SK-N-SH (cell line): ENCODE results near the gene CP. TPM values are rescaled to one million over a fixed set of nuclear protein-coding genes. Genes with fewer than 3 reads are reported as not detected.
A peak's percentile ranks its signal among the peaks of the same experiment; 100 is the strongest.

Source experiments
- CTCF ChIA-PET: fragments of 300-600, 350-600 bp; formaldehyde crosslinking; extraction: SDS; loops from one replicate; lab custom pipeline; 2021; lab: Yijun Ruan, JAX
- POLR2A ChIA-PET: fragments of 350-600 bp; sonication (Branson Sonifier 250); formaldehyde crosslinking; extraction: SDS; loops from one replicate; lab custom pipeline; 2020; ENCODE audit warnings: antibody characterized with exemption, inconsistent platforms; lab: Yijun Ruan, JAX
- DNase-seq: peaks from one replicate; pipeline ENCODE4 v3.0.0; 2012
- H2AFZ ChIP-seq: fragments of 200-600 bp; sonication (generic); 2 replicates; pipeline ENCODE4 v1.8.1; 2016; ENCODE audit warnings: antibody characterized with exemption, mild to moderate bottlenecking, low read depth
- H3F3A ChIP-seq: fragments of 200-600 bp; sonication (generic); replicated peaks from 2 replicates; pipeline ENCODE3; 2016; ENCODE audit warnings: antibody characterized with exemption, mild to moderate bottlenecking; ENCODE audit not compliant: insufficient read depth
- H3K27ac ChIP-seq, 2 experiments: fragments of 200-500 bp in 1 of 2; fragments of 200-600 bp in 1 of 2; sonication (Bioruptor generic) in 1 of 2; sonication (generic), shearing (Covaris generic) in 1 of 2; 2 replicates each; pipeline versions ENCODE4 v1.5.1 to v1.6.1; 2014 to 2016; ENCODE audit warnings: low read depth in 2 of 2, inconsistent platforms in 1 of 2, low read length in 1 of 2, mild to moderate bottlenecking in 1 of 2, mixed read lengths in 1 of 2
- H3K27me3 ChIP-seq: fragments of 200-600 bp; sonication (generic), shearing (Covaris generic); 2 replicates; pipeline ENCODE4 v1.6.1; 2016; ENCODE audit warnings: mixed run types; ENCODE audit not compliant: insufficient read depth
- H3K36me3 ChIP-seq, 2 experiments: fragments of 200-500 bp in 1 of 2; fragments of 200-600 bp in 1 of 2; sonication (Bioruptor generic) in 1 of 2; sonication (generic) in 1 of 2; replicated peaks in 1 of 2; 2 replicates each; pipeline versions ENCODE3 to v1.5.1; 2014 to 2016; ENCODE audit warnings: low read length in 1 of 2, mild to moderate bottlenecking in 1 of 2; ENCODE audit not compliant: insufficient read depth in 2 of 2, control insufficient read depth in 1 of 2
- H3K4me1 ChIP-seq, 2 experiments: fragments of 200-500 bp in 1 of 2; fragments of 200-600 bp in 1 of 2; sonication (Bioruptor generic) in 1 of 2; sonication (generic), shearing (Covaris generic) in 1 of 2; 2 replicates each; pipeline versions ENCODE4 v1.5.1 to v1.6.1; 2014 to 2016; ENCODE audit warnings: low read depth in 1 of 2, low read length in 1 of 2, mixed run types in 1 of 2; ENCODE audit not compliant: insufficient read depth in 2 of 2, control insufficient read depth in 1 of 2
- H3K4me2 ChIP-seq: fragments of 200-600 bp; sonication (generic), shearing (Covaris generic); 2 replicates; pipeline ENCODE4 v1.6.1; 2017; ENCODE audit warnings: mixed run types
- H3K4me3 ChIP-seq, 2 experiments: fragments of 200-500 bp in 1 of 2; fragments of 200-600 bp in 1 of 2; sonication (Bioruptor generic) in 1 of 2; sonication (generic), shearing (Covaris generic) in 1 of 2; 2 replicates each; pipeline versions ENCODE4 v1.5.1 to v1.8.1; 2014 to 2016; ENCODE audit warnings: low read depth in 2 of 2, inconsistent platforms in 1 of 2, low read length in 1 of 2, mild to moderate bottlenecking in 1 of 2, mixed read lengths in 1 of 2, moderate library complexity in 1 of 2
- H3K79me2 ChIP-seq: fragments of 200-600 bp; sonication (generic); 2 replicates; pipeline ENCODE4 v1.8.1; 2017; ENCODE audit warnings: mild to moderate bottlenecking; ENCODE audit not compliant: insufficient read depth
- H3K9ac ChIP-seq: fragments of 200-600 bp; sonication (generic); 2 replicates; pipeline ENCODE4 v1.6.1; 2017; ENCODE audit warnings: mixed run types
- H3K9me2 ChIP-seq: fragments of 200-600 bp; sonication (generic); 2 replicates; pipeline ENCODE4 v1.6.1; 2017; ENCODE audit warnings: mixed run types
- H3K9me3 ChIP-seq: fragments of 200-600 bp; sonication (generic); 2 replicates; pipeline ENCODE4 v1.6.1; 2017; ENCODE audit warnings: mixed run types, mild to moderate bottlenecking, moderate library complexity
- H4K20me1 ChIP-seq: fragments of 200-600 bp; sonication (generic); 2 replicates; pipeline ENCODE4 v1.6.1; 2017; ENCODE audit warnings: mild to moderate bottlenecking, mixed run types; ENCODE audit not compliant: insufficient read depth
- ELF1 ChIP-seq: IDR thresholded peaks from 2 replicates; pipeline ENCODE4 v1.4.0; 2012
- EP300 ChIP-seq, 2 experiments: IDR thresholded peaks; 2 replicates each; pipeline versions ENCODE4 v1.4.0 to v1.6.1; 2012; ENCODE audit warnings: borderline replicate concordance in 1 of 2, low read depth in 1 of 2, low read length in 1 of 2
- FOSL2 ChIP-seq: IDR thresholded peaks from 2 replicates; pipeline ENCODE4 v1.4.0; 2012; ENCODE audit warnings: low read depth, mild to moderate bottlenecking, moderate library complexity, borderline replicate concordance
- GABPA ChIP-seq: IDR thresholded peaks from 2 replicates; pipeline ENCODE4 v1.4.0; 2012; ENCODE audit warnings: low read depth, mild to moderate bottlenecking
- IRF3 ChIP-seq: fragments of 150-350 bp; IDR thresholded peaks from 2 replicates; pipeline ENCODE4 v1.6.1; 2016; ENCODE audit warnings: mild to moderate bottlenecking, low read depth, low read length
- JUND ChIP-seq: IDR thresholded peaks from 2 replicates; pipeline ENCODE4 v1.4.0; 2012
- RXRA ChIP-seq: IDR thresholded peaks from 2 replicates; pipeline ENCODE4 v1.4.0; 2012; ENCODE audit warnings: low read depth, mild to moderate bottlenecking, borderline replicate concordance
- SIN3A ChIP-seq: IDR thresholded peaks from 2 replicates; pipeline ENCODE4 v1.6.1; 2012; ENCODE audit warnings: low read depth, mild to moderate bottlenecking, low read length, moderate library complexity, borderline replicate concordance
- SMC3 ChIP-seq: IDR thresholded peaks from 2 replicates; pipeline ENCODE4 v1.6.1; 2012; ENCODE audit warnings: low read depth, low read length, improper control_type of control experiment
- TCF12 ChIP-seq: IDR thresholded peaks from 2 replicates; pipeline ENCODE4 v1.4.0; 2012
- USF2 ChIP-seq: fragments of 150-350 bp; IDR thresholded peaks from 2 replicates; pipeline ENCODE4 v1.6.1; 2017; ENCODE audit warnings: antibody characterized with exemption, low read length, low read depth, borderline replicate concordance
- WGBS: methylation state at CpG from one replicate; pipeline ENCODE4 v1.1.6; 2017; ENCODE audit warnings: low lambda C conversion rate; 5-methylcytosine and 5-hydroxymethylcytosine counted together
- polyA plus RNA-seq, 3 experiments: library from polyadenylated mRNA; depleted of rRNA; stranded (reverse); fragments of >200 nt; gene quantifications; 2 replicates each; pipeline ENCODE4 v1.2.3, GENCODE V29; 2012
- TF ChIP-seq, protein P1 (sequence below): IDR thresholded peaks from 2 replicates; pipeline ENCODE4; 2012

The CP gene
- polyA plus RNA-seq, 1 of the 3 experiments (the other 2 are of a cell fraction) = not detected

DNA sequence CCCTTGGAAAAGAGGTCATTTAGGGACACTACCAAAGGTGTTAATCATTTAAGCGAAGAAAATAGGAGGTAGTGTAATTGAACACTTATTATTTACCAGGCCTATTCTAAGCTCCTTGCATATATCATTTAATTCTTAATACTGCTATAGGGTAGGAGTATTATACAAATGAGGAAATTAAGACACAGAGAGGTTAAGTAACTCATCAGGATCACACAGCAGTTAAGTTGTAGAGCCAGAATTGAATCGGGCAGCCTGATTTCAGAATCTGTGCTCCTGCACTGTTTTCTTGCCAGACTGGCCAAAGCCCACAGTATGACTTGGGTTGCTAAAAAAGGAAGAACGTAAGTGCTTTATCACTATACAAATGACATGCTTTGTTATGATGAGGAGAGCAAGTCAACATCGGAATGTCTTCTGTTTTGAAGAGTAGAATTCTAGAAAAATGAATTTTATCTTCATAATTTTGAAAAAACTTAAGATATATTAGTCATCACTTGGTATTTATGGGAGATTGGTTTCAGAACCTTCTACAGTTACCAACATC, 60.8 kb downstream of the CP start:
- Histone ChIP-seq H3F3A (no peaks in the 10 kb centered on the region), H3K4me2 (no peak overlapping the region), H3K27me3 (no peaks in the 10 kb centered on the region), H3K9me2 (no peaks in the 10 kb centered on the region), H3K9me3 (no peaks in the 10 kb centered on the region), H3K9ac (no peak overlapping the region), H3K36me3 (peaks cover 52 to 77% of the 10 kb centered on the region in 2 experiments), H3K4me3 (no peak overlapping the region), H4K20me1 (no peaks in the 10 kb centered on the region), H3K79me2 (no peaks in the 10 kb centered on the region), H3K4me1 (no peaks in the 10 kb centered on the region; a peak in 1 of 4 replicates), H2AFZ (no peak overlapping the region), H3K27ac (no peak overlapping the region)
- 93% methylated on average over 4 of the region's 4 CpGs for WGBS
- CTCF ChIA-PET = interaction anchor here (1.1 kb wide), 1 partner anchor 30 kb away, joined by 3 read pairs; no protein-coding TSS in a partner anchor
- TF ChIP-seq, protein P1, sequence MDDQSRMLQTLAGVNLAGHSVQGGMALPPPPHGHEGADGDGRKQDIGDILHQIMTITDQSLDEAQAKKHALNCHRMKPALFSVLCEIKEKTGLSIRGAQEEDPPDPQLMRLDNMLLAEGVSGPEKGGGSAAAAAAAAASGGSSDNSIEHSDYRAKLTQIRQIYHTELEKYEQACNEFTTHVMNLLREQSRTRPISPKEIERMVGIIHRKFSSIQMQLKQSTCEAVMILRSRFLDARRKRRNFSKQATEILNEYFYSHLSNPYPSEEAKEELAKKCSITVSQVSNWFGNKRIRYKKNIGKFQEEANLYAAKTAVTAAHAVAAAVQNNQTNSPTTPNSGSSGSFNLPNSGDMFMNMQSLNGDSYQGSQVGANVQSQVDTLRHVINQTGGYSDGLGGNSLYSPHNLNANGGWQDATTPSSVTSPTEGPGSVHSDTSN = 0 out of 2 replicates have a peak, but pooled peaks have one; percentile 32
- TF ChIP-seq IRF3 = no peak
- POLR2A ChIA-PET = interaction anchor here (1.4 kb wide), 1 partner anchor 31 kb away, joined by 3 read pairs; no protein-coding TSS in a partner anchor
- DNase-seq = no peak

GRCh38 chr3:149153402-149153801, 68.2 kb downstream of the CP start:
- no peaks in the 10 kb centered on the region for H3F3A ChIP-seq
- no peaks in the 10 kb centered on the region for H3K79me2 ChIP-seq
- DNase-seq = no peak
- H3K4me1 ChIP-seq = peaks cover 0 to 23% of the 10 kb centered on the region in 2 experiments; a peak in 2 of 4 replicates
- H3K9me2 ChIP-seq = no peaks in the 10 kb centered on the region
- no peak overlapping the region for H3K4me2 ChIP-seq
- no peak overlapping the region for H3K9ac ChIP-seq
- no peaks in the 10 kb centered on the region for H4K20me1 ChIP-seq
- ChIA-PET POLR2A (no interaction called here), CTCF (no interaction called here)
- TF ChIP-seq RXRA = no peak
- TF ChIP-seq GABPA = no peak
- TF ChIP-seq TCF12 = no peak
- 0 out of 4 replicates have a peak, but pooled peaks of 1 of the 2 experiments have one; percentile 14 for TF ChIP-seq EP300 (IDR thresholded peaks at IDR 0.05; ENCODE audit: borderline replicate concordance in 1 of 2, low read depth in 1 of 2, low read length in 1 of 2)
- no peak overlapping the region for H2AFZ ChIP-seq
- no peaks in the 10 kb centered on the region for H3K27me3 ChIP-seq
- H3K9me3 ChIP-seq = no peaks in the 10 kb centered on the region
- no peak overlapping the region for H3K4me3 ChIP-seq
- H3K27ac ChIP-seq = peak overlapping the region in 1 of 2 experiments; percentile 85; a peak in 2 of 4 replicates
- peaks cover 34 to 72% of the 10 kb centered on the region in 2 experiments for H3K36me3 ChIP-seq

GRCh38 chr3:149152420-149152819, 69.2 kb downstream of the CP start:
- no peak for TF ChIP-seq SMC3
- TF ChIP-seq SIN3A = no peak
- no peak for TF ChIP-seq FOSL2
- TF ChIP-seq ELF1 = no peak
- TF ChIP-seq JUND = no peak
- TF ChIP-seq USF2 = no peak
- Histone ChIP-seq H3K9me2 (no peaks in the 10 kb centered on the region), H3K79me2 (no peaks in the 10 kb centered on the region), H3K36me3 (peaks cover 27 to 65% of the 10 kb centered on the region in 2 experiments), H3K27me3 (no peaks in the 10 kb centered on the region), H4K20me1 (no peaks in the 10 kb centered on the region), H3K4me3 (no peak overlapping the region), H2AFZ (no peak overlapping the region), H3K4me1 (peaks cover 0 to 23% of the 10 kb centered on the region in 2 experiments; a peak in 2 of 4 replicates), H3F3A (no peaks in the 10 kb centered on the region), H3K27ac (peak overlapping the region; percentile 28 to 85; a peak in 3 of 4 replicates), H3K9me3 (no peaks in the 10 kb centered on the region), H3K4me2 (no peak overlapping the region), H3K9ac (no peak overlapping the region)
- 81% methylated on average over 2 of the region's 2 CpGs for WGBS
- ChIA-PET POLR2A (no interaction called here), CTCF (interaction anchor here (0.8 kb wide), 1 partner anchor 22 kb away, joined by 3 read pairs; no protein-coding TSS in a partner anchor)
- no peak for DNase-seq
